GM21786 (cell line): ENCODE data around the gene PRPF40B.

Source experiments
- ATAC-seq: cut with Tn5 transposase; IDR thresholded peaks from one replicate; pipeline ENCODE4 v1.9.1; 2021; ENCODE audit not compliant: unreplicated experiment

The PRPF40B gene

DNA sequence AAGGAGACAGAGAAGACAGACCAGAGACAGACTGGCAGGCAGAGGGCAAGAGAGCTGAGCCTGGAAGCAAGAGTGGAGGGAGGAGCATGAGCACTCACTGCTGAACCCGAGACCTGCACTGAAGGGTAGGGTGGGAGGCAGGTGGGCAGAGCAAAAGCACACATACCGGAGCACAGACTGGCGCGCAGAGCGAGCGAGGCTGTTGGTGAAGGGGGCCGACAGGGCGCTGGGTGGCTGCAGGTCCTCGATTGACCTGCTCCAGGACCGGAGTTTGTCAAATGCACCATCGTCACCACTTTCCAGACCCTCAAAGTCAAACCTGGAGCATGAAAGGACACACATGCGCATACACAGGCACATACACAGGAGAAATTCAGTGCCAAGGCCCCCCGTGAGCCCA is 34.9 kb downstream of the PRPF40B start:
- ATAC-seq, result no peak

DNA sequence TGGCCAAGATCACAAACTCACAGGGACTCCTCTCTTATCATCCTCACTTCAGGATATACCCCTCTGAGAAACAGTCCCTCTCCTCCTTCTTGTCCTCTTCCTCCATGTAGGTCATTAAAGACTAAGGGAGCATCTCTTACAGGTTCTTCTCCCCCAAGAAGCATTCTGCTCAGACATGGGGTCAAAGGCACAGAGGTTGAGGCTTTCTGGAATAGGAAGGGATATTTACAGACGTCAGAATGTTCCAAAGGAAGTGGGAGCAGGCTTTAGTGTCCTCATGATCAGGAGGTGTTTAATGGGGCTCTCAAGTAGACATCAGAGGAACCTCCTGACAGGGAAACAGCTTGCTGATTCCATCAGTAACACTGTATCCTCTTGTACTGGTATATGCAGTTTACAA is 36.4 kb downstream of the PRPF40B start:
- no peak for ATAC-seq

DNA sequence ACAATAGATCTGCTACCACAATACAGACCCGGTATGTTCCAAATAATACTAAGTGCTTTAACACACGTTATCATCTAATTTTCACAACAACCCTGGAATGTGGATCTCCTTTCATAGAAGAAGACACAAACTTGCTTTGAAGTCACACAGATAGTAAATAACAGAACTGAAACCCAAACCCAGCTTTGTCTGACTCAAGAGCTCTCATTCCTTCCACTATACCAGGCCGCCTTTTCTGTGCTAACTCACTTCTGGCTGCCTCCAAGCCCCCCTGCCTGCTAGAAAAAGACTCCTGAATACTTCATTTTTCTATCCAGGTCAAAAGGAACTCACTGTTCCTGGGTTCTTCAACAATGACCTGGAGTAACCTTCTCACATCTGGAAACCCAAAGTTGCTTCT is 37.8 kb downstream of the PRPF40B start:
- no peak for ATAC-seq

DNA sequence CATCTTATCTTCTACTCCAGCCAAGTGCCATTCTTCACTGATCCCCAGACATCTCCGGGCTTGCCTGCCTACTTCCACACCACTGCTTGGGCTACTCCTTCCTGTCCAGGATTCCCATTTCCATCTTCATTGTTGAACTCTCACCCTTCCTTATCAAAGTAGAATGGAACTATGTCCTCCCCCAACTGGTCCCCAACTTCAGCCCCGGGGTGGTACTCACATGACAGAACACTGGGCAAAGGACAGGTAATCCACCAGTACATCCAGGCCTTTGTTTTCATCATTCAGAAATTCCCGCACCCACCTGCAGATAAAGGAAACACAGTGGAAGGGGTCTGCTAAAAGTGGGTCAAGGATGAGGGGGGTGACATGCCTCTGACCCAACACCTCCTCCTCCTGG is 38.4 kb downstream of the PRPF40B start:
- no peak for ATAC-seq

DNA sequence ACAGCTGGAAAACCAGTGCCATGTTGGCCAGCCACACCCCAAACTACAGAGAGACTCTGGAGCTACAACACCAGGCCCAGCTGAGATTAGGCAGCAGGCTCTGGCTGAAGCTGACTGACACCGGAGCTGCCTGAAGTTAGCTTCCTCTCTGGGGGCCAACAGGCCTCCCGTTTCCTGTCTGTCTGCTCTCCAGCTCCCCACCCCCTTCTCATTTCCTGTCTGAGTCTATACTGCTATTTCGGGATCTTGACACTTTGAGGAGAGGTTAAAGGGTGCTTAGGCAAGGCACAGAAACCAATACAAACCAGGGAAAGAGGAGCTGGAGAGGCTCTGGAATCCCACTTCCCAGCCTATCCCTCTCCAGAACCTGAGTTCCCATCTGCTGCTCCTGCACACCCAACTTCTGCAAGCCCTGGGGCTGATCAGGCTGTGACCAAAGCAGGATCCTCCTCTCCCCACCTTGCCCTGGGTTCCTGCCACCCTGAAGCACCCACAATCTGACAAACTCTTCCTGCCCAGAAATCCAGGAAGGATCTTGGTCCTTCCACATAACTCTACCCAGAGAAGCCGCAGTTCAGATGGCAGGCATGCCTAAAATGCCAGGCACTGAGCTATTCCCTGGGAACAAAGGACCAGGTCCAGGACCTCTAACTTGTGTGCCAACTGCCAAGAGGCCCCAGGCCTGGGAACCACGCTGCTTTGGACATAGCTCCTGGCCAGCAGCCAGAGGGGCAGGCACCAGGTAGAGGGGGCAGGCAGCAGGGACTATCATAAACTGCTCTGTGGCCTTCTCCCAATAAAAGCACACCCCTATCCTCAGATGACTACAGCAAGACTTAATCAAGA is 39.9 kb downstream of the PRPF40B start:
- ATAC-seq, result peak; percentile 70

DNA sequence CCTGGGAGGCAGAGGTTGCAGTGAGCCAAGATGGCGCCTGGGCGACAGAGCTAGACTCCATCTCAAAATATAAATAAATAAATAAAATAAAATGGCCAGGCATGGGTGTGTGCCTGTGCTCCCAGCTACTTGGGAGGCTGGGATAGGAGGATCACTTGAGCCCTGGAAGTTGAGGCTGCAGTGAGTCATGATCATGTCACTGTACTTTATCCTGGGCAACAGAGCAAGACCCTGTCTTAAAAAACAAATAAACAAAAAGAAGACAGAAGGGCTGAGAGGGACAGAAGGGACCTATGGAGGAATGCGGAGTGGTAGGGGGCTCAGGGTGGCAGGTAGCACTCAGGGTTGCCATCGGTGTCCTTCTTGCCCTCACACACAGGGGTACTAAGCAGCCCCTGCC is 40.8 kb downstream of the PRPF40B start:
- ATAC-seq, result no peak

DNA sequence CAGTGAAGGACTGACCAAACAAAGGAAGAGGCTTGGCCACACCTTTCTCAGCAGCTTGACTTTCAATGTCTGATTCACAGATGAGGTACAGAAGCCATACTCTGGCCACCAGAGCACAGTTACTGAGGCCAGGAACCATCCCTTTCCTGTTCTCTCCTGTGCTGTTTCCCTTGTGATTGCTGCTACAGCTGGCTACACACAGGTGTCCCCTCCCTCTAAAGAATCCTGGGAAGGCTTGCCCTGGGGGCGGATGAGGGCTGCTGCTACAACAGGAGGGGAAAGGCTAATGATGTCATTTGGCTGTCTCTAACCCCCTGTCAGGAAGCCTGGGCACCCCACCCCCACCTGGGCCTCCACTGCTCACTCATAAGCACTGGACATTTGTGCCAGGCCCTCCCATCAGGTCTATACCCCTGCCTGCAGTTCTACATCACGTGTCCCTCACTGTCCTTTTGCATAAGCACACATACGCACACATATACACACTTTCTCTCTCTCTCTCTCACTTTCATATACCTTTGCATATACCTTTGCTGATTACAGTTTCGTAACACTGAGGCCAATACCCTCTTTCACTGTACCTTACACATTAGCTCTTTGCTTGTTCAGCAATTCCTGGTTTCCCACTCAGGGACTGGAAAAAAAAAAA is 41.4 kb downstream of the PRPF40B start:
- ATAC-seq, result no peak

DNA sequence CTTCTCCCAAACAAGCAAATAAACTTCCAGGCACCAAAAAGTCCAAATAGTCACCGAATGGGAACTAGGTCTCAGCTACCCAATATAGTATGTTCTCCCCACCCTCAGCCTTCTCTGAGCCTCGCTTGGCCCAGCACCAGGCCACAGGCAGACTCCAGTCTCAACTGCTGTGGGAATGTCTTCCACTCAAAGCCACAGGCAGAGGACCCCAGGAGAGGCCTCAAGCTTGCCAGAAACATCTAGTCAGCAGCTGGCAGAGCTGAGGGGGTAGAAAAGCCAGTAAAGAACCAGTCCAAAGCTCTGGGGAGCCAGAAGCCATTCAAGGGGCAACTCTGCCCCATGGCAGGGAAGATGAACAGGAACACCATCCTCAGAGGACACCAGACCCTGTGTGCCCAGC is 42.0 kb downstream of the PRPF40B start:
- ATAC-seq, result no peak

DNA sequence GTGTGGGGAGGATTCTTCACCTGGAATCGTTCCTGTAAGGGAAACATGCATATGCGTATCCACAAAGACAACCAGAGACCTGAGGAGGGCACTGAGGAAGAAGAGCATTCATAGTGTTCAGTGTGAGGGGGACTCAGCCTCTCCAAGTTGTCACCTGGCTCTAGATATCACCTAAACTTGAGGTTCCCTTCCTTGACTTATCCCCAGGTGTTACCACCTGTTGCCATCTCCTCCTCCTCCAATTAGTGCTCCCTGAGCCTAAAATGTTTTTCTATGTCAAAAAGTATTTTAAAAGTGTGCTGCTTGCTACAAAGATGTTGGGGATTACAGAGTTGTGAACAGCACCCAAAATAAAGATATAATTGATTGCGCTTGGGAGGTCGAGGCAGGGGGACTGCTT is 42.8 kb downstream of the PRPF40B start:
- no peak for ATAC-seq

DNA sequence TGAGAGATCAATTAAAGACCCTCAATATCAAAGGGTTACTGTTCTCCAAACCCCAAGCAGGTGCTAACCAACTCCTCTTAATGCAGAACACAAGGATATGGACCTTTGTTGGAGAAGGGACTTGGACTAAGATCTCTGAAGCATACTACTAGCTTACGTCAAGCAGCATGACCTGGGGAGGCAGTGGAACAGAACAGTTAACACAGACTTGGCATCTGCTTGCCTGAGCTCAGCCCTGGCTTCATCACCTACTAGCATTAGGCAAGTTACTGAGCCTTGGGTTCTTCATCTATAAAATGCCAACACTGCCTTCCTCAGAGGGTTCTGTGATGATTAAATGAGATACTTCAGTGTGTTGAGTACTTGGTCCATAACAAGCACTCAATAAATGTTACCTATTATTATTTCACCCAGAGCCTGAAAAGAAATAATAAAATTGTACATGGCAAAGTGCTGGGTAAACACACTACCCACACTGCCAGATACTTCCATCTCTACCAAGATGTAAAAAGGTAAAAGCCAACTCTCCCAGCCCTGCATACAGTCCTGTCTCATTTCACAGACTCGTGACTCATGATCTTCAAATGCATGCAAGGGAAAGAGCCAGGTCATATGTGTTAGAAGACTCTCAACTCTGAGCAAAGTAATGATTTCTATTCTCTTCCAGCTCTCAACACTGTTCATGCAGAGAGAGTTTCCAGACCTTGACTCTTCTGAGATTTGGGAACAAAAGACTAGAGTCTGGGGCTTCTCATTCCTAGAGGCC is 44.1 kb downstream of the PRPF40B start:
- ATAC-seq, result no peak

DNA sequence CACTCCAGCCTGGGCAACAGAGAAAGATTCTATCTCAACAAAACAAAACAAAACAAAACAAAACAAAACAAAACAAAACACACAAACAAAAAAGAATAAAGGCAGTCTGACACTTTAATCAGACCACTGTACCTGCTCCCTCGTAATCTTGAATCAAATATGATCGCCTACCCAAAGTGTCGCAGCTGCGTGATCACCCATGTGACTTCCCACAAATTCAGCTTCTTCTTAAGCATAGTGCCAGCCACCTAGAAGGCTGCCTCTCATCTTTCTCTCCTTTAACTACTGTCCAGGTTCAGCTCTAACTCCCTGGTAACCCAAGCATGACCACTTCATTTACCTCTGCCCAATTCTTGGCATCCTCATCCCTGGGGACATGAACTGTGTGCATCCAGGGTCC is 46.4 kb downstream of the PRPF40B start:
- no peak for ATAC-seq

DNA sequence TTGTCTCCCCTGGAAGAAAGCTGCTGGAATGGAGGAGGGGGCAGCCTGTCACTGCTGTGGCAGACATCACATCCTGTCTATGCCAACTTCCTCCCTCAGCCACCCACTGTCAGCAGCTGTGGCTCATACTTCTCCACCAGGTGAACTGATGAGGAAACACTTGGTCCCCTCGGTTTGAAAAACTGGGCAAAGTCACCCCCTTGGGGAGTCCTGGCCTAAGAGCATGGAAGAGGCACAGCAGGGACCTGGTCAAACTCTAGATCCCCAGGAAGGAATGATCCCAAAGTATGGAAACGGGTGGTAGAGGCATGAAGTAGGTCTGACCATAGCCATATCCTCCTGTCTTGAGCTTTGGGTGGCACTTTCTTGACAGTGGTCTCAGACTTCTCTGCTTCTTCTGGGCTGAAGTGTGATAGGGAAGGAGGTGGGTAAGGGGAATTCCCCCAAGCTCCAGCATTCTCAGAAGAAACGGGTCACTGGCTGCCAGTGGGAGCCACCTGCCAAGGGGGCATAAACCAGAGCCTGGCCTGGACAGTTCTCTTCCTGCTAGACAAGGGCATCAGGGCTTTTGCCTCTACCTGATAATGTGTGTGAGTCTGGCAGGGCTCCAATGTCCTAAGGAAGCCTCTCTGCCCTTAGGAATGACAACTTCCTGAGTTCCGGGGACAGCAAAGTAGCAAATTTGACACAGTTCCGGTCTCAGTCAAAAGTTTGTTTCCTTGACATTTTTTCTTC is 47.8 kb downstream of the PRPF40B start:
- ATAC-seq, result no peak

DNA sequence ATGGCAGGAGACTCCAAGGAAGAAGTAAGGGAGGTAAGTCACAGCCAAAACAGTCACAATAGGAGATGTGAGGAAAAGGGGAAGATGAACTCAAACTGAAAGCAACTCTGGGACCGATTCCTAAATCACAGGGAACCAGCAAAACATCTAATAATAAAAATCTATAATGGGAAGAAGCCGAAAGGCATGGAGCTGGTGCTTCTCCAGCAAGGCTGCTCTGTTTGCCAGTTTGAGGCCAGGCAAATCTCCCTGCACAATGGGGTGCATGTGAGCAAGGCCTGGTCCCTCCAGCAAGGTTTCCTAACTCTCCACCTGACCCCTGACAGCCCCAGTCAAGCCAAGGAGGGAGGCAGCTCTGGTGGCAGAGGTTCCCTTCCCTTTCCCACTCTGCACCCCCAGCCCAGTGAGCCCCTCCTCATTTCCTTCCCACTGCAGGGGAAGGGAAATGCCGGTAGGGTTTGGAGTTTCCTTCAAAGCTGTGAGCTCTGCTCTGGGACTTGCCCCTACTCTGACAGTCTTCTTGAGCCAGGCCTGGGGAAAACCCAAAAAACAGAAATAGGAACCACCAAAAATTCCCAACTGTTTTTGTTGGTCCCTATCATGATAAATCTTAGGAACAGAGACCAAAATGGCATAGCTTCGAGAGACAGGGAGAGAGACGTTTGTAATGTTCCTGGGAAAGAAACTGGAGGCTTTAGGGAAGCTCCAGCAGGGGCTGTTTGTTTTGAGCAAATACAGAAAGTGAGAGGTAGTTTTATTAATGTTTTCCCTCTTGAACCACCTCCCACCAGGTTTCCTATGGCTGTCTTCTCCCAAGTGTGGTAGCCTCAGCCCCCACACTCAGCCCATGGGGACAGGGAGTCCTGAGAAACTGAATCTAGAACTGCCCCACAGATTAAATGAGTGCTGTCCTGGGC is 49.2 kb downstream of the PRPF40B start:
- no peak for ATAC-seq

DNA sequence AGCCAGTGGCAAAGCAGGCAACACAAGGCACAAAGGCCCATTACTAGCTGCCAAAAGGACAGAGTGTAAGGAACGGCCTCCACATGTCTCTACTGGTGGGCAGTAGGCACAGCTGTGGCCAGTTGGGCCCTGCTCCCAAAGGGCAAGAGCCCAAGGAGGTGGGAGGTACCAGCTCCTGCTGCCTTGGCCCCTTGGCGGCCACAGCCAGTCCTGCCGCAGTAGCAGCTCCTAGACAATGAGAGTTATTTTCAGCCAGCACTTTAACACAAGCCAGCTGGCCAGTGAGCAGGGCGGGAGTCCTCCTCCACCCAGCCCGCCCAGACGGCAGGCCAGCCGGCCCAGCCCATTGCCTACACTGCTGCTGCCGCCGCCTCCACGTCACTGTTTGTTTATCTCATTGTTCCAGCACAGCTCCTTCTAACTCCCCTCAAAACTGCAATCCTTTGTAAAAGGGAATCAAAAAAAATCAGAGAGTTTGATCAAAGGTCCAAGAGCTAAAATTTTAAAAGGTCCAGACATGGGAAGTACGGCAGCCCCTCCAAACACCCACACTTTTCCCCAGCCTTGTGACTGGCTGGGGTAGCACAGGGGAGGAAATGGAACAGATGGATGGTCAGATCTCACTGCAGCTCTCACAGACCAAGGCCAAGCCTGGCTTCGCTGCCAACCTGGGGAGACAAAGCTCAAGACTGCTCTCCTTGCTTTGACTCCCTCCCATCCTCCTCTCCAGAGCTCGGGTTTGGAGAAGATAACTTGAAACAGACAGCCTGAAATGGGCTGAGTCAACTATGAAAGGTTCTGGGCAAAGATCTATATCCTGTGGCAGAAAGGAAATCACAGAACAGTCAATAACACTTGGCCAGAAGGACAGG is 50.3 kb downstream of the PRPF40B start:
- no peak for ATAC-seq

DNA sequence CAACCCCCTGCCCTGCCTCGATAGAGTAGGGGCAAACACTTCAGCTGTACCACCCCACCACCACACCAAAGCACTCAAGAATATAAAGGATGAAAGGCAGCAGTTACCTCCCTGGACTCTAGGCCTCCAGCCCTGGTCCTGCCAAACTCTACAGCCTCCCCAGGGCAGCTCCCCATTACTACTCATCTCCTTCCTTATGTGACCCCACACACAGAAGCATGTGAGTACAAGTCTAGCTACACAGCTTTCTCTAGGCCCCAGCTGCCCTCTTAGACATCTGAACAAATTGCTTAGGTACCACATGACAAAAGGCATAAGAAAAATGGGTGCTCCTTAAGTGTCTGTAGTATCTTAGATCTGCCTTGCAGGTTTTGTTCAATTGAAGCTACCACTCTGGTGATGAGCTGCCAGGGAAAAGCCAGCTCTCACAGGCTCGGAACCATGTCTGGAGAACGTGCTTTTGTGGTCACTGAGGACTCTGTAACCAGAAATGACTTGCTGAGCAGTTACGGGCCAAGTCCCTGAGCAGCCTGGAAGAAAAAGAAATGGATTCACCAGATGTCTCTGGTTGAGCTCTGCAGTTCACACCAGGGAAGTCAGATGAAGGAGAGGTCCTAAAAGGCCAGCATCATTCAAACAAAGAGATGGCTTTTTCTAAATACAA is 51.1 kb downstream of the PRPF40B start:
- no peak for ATAC-seq

DNA sequence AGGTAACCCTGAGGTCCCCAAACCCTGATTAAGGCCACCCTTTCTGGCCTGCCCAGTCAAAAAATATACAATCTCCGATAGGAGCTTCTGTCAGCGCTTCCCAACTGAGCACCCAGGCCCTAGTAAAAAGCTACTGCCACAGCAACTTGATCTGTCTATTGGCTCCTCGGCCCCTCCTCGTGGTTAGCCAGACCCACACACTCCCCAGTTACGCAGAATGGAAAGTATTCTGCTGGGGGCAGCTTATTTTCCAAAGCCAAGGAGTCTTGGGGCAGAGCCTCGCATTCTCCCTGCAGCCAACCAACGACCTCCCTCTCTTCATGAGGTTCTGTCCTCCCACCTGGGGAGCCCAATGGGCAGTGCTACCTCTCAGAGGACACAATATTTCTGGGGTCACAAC is 51.8 kb downstream of the PRPF40B start:
- no peak for ATAC-seq

DNA sequence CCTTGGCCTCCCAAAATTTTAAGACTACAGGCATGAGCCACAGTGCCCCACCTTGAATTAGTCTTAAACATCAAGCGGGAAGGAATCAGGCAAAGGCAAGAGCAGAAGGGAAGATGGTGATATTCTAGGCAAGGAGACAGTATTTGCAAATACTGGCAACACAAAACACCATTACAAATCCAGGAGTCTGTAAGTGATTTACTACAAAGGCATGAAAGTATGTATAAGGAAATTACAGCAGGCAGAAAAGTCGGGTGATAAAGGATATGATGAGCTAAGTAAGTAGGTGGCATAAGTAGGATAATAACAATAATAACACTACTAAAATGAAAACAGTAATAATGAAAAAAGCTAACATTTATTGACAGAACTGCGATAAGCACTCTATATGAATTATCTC is 55.4 kb downstream of the PRPF40B start:
- no peak for ATAC-seq

DNA sequence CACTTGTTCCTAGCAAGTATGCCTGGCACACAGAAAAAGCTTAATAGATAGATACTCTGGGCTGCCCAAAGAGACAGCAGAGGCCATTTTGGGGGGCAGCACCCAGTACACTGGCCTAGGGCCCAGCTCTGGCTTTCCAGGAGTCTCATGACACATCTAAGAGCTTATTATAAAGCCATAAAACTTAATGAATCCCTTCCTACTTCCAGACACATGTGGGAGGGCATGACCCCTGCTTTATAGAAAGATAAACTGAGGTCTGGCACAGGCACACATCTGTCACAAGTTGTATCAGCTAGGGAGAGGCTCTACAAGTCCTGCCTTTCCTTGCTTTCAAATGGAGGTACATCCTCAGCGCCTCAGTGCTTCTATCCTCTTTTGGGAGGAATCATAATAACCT is 56.7 kb downstream of the PRPF40B start:
- no peak for ATAC-seq
